ENCODE measurements around the gene SYTL2. TPM values are rescaled to one million over a fixed set of nuclear protein-coding genes. Genes with fewer than 3 reads are reported as not detected.

SYTL2 gene
- total RNA-seq, 1 donor from 2014 or later = 65.8 TPM

GRCh38 chr11:85827748-85828639 is 17.1 kb upstream of the SYTL2 start:
- peak; percentile 17 for DNase-seq

GRCh38 chr11:85826116-85826855 is 15.3 kb upstream of the SYTL2 start:
- DNase-seq = peak; percentile 86

GRCh38 chr11:85825616-85826015 is 14.7 kb upstream of the SYTL2 start:
- DNase-seq = peak; percentile 57

DNA sequence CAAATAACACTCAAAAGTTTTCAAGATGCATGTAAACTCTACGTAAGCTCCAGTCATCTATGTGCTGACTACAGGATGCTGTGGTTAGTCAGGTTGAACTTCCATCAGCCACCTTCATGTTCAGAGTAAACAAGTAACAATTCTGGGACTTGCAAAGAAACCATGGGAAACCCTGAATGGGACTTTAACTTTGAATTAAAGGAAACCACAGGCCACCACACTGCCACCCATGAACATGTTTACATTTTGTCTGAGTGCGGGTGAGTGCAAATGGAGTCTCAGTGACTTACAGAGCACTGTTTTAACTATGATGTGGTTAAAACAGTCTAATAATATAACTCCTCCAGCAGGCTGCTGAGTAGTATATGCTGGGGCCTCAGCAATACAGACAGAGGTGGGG is 12.9 kb upstream of the SYTL2 start:
- no peak for DNase-seq

GRCh38 chr11:85822814-85823213 is 11.9 kb upstream of the SYTL2 start:
- DNase-seq = no peak

GRCh38 chr11:85821636-85822035 is 10.7 kb upstream of the SYTL2 start:
- DNase-seq = no peak

DNA sequence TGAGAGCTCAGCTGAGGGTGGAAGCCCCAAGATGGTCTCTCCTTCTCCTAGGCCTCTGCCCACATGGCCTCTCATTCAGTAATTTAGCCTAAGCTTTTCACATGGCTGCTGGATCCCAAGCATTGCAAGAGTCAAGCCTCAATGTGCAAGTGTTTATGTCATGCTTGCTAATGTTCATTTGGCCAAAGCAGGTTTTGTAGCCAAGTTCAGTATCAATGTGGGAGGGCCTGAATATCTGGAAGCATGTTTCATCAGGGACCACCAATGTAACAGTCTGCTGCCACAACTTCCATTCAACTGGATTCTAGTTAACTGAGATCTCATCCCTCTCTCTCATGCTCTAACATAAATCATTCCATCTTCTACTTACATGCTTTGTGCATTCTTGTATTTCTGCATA is 8.5 kb upstream of the SYTL2 start:
- peak; percentile 19 for DNase-seq

GRCh38 chr11:85815186-85815931 is 4.4 kb upstream of the SYTL2 start:
- no peak for DNase-seq

GRCh38 chr11:85813721-85814120 is 2.8 kb upstream of the SYTL2 start:
- DNase-seq = no peak

DNA sequence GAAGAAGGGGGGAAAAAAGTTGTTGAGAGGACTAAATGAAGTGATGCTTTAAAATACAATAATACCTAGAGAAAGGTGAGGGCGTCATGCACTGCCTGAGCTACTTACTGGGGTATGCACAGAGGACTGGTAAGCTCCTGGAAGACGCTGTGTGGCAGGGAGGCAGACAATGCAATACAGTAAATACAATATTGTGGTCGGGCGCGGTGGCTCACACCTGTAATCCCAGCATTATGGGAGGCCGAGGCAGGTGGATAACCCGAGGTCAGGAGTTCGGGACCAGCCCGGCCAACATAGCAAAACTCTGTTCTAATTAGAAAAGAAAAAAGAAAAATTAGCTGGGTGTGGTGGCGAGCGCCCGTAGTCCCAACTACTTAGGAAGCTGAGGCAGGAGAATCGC is 683 bp upstream of the SYTL2 start:
- no peak for DNase-seq

DNA sequence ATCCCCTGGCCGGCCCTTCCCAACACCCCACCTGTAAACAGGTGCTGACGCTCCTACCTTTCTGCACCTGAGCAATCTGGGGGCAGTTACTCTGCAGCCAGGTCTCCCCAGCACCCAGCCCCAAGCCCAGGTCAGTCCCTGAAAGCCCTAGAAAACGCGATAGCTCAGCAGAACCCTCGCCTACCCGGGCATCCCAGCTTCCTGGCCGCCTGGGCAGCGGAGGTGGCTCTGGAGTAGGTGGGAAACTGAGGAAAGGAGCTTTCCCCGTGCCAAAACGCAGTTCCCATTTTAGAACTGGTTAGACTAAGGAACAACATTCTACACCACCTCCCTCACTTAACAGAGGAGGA is 445 bp downstream of the SYTL2 start:
- no peak for DNase-seq

- DNase-seq = no peak
These were observed 1.1 kb downstream of the SYTL2 start for GRCh38 chr11:85809863-85810262.

DNA sequence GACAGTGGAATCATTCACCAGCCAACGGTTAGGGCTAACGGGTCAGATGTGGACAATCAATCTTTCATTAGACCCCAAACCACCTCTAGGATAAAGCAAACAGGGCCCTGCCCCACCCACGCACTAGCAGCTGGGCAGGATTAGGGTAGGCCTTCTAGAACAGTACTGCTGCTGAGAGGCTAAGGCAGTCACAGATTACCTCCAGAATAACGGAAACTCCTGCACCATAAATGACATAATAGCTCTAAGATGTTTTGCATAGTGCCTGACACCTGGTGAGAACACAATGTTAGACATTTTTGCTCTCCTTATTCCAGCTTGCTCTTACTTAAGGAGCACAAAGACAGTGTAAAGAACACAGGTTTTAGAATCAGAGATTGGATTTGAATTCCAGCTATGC is 1.8 kb downstream of the SYTL2 start:
- DNase-seq = peak; percentile 23

- DNase-seq = no peak
These were observed 4.1 kb downstream of the SYTL2 start for GRCh38 chr11:85806876-85807275.

DNA sequence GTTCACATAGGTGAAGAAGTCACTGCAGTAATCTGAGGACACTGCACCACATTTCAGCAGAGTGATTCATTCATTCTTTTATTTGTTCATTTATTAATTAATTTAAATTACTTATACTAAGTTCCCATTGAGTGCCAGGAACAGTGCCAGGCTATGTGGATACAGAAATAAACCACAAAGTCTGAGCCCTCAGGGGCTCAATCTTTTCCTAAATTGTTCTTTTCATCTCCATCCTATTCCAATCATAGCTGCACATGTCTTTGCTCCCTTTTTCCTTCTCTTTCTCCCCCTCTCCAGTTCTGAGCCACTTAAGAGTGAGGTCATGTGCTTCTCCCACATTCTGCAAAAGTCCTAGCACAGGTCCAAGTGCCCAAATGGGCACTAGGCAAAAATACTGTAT is 4.9 kb downstream of the SYTL2 start:
- no peak for DNase-seq

DNA sequence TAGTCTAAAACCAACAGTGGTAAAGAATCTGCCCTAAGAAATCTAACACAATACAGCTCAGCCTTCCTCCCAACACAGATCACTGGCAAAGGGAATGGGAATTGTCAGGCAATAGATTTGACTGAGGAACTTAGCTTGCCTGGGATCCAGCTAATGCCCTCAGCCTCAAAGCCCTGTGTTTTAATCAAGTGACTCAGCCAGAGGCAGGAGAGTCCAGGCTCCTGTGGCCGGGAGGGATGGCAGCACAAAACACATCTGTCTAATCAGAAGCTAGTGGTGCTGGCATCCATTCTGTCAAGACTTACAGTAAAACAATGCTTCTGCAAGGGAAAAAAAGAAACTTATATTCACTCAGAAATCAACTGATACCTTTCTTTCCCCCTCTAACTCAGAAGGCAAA is 5.6 kb downstream of the SYTL2 start:
- no peak for DNase-seq

- no peak for DNase-seq
These were observed 7.0 kb downstream of the SYTL2 start for GRCh38 chr11:85803920-85804319.

DNA sequence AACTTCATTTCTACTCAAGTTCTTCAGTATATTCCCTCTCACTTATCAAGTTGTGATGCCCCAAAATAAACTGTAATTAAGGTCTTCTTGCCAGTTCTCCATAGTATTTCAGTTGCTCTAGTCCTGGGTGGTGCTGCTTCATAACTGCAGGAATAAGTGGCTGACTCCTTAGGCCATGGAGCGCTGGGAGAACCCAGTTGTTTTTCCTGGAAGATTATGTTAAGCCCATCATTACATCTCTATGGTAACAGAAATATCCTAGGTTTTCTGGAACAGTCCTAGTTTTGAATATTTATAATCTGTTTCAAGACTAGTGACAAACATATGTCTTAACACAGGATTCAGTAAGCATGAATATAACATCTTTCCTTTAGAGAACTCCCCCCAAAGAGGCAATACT is 7.6 kb downstream of the SYTL2 start:
- no peak for DNase-seq

DNA sequence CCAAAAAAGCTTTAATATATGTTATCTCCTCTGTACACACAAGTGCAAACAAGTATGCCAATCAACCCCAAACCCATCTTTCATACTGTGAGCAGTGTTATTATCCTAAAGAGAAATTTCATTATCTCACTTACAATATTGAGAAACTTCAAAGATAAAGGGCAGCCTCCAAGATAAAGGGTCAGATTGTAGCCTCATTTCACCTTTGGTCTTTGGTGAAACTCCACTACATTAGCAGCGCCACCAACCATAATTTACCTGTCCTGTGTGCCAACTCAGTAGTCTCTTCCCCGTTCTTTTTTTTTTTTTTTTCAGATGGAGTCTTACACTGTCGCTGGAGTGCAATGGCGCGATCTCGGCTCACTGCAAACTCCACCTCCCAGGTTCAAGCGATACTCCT is 9.4 kb downstream of the SYTL2 start:
- DNase-seq = no peak

DNA sequence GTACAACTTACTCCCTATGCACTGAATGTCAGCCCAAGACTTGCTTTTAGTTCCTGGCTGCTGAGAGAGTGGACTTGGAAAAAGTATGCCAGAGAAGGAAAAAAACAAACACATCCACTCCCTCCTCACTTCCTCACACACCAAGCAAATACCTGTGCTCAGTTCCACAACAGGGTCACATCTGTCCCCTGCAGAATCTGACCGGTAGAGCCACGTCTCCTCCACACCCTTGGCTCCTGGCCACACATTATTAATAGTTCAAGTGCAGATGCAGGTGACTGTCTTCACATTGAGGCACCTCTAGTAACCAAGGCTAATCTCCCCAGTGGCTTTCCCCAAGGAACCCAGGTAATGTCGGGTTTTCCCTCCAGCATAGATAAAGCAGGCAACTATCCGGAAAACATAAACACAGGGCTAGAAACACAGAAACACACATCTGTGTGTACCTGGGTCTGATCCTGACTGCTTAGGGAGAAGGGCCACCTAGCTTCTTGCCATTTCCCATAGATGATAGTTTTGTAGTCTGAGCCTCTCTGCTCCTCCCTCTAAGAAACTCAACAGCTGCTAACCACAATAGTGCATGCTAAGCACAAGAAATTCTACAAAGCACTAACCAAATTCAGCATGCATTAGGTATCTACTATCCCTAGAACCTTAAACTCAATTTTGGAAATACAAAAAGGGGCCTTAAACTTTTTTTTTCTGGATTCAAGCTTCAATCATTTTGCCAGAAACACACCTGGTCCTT is 10.2 kb downstream of the SYTL2 start:
- DNase-seq = no peak

DNA sequence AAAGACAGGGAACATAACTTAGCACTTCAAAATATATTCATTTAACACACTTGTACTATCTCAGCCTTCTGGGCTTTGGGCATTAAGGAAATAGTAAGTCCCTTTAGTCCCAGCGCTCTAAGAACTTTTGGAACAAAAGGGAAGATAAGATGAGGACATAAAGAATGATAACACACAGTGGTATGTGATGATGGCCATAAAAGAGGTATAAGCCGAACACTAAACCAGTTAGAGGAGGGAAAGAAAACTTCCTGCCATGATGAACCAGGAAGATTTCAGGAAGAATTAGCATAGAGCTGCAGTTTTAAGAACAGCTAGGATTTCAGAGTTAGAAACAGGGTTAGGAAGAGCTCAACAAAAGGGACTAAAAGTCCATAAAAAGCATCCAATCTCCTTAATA is 11.8 kb downstream of the SYTL2 start:
- DNase-seq = no peak

- DNase-seq = no peak
These were observed 12.6 kb downstream of the SYTL2 start for GRCh38 chr11:85798361-85798760.

Measured in tongue (tissue), 2 donors.